Activated CD4-positive, alpha-beta memory T cell treated with anti-CD3 and anti-CD28 coated beads for 36 hours (primary cell): ENCODE data around the gene CDYL. TPM values are rescaled to one million over a fixed set of nuclear protein-coding genes. Genes with fewer than 3 reads are reported as not detected.

Experiments used
- total RNA-seq, 2 experiments: library from RNA; stranded (reverse); gene quantifications; one replicate each; pipeline ENCODE4 v1.2.3, GENCODE V29; 2021

The CDYL gene
- total RNA-seq, 2 experiments from 2014 or later: 22.4 to 24.4 TPM

Other genes with a start within 250 kb of the CDYL start
- gene RPP40, start 227.6 kb downstream of the CDYL start, total RNA-seq: 1 to 10 TPM; 6.0 to 6.4 TPM